Tongue (tissue), 2 donors: Measurements from ENCODE around the gene MCEE. TPM values are rescaled to one million over a fixed set of nuclear protein-coding genes. Genes with fewer than 3 reads are reported as not detected.

Experiments used
- small RNA-seq: library from RNA; depleted of rRNA; stranded (forward); fragments of <200 nt; gene quantifications from one replicate; pipeline ENCODE3, GENCODE V24; 2014; ENCODE audit warnings: low replicate concordance
- total RNA-seq: library from RNA; depleted of rRNA; stranded (reverse); fragments of >200 nt; gene quantifications from one replicate; pipeline ENCODE4 v1.2.3, GENCODE V29; 2014

The MCEE gene
- total RNA-seq, 1 donor from 2014 or later, result 39.8 TPM

Small RNA genes within 50 kb of the gene (small RNA-seq; reads per million reads assigned to genes)
- not detected for gene AC007881.1

Other genes starting within 250 kb of the MCEE start
- gene VAX2, start 229.7 kb downstream of the MCEE start, total RNA-seq, result 0.51 TPM
- 4.3 TPM for gene ATP6V1B1, start 194.3 kb downstream of the MCEE start, total RNA-seq
- 0.31 TPM for gene ANKRD53, start 151.6 kb downstream of the MCEE start, total RNA-seq
- 63.3 TPM for gene TEX261, start 135.4 kb downstream of the MCEE start, total RNA-seq
- gene NAGK, start 61.6 kb downstream of the MCEE start, total RNA-seq, result 47.3 TPM
- 26.9 TPM for gene MPHOSPH10, start 405 bp upstream of the MCEE start, total RNA-seq
- 16.2 TPM for gene PAIP2B, start 96.9 kb upstream of the MCEE start, total RNA-seq
- gene ZNF638, start 201.6 kb upstream of the MCEE start, total RNA-seq, result 264 TPM